Activated CD4-positive, alpha-beta T cell treated with anti-CD3 and anti-CD28 coated beads, Interleukin-2, Interleukin-4, amounts not matched to agents 100 ng/mL and 50 ng/mL, durations not matched to agents 16 hours and 8 hours (primary cell): ENCODE measurements around the gene LRRC26.
"Not testable (repeated sequence)": the region's sequence is repeated elsewhere in the genome, so short reads cannot be mapped to it uniquely, and the experiment has no call there.

Source experiments
- DNase-seq: peaks from one replicate; pipeline ENCODE4 v3.0.0-alpha.2; 2020; ENCODE audit warnings: low spot score

The LRRC26 gene

GRCh38 chr9:137136881-137137607, 32.8 kb downstream of the LRRC26 start:
- no peak for DNase-seq

GRCh38 chr9:137136261-137136880, 33.5 kb downstream of the LRRC26 start:
- no peak for DNase-seq

GRCh38 chr9:137135154-137135553, 34.7 kb downstream of the LRRC26 start:
- not testable (repeated sequence) for DNase-seq

- no peak for DNase-seq
Observed at GRCh38 chr9:137134191-137134590, 35.7 kb downstream of the LRRC26 start.

GRCh38 chr9:137130176-137130755, 39.6 kb downstream of the LRRC26 start:
- no peak for DNase-seq

- DNase-seq: peak; percentile 93
Observed at GRCh38 chr9:137129456-137130175, 40.2 kb downstream of the LRRC26 start.

GRCh38 chr9:137128862-137129455, 40.9 kb downstream of the LRRC26 start:
- DNase-seq: no peak

GRCh38 chr9:137128158-137128861, 41.5 kb downstream of the LRRC26 start:
- DNase-seq: no peak

GRCh38 chr9:137127301-137128157, 42.3 kb downstream of the LRRC26 start:
- DNase-seq: peak; percentile 53

GRCh38 chr9:137126786-137127185, 43.1 kb downstream of the LRRC26 start:
- no peak for DNase-seq

- not testable (repeated sequence) for DNase-seq
Observed at GRCh38 chr9:137123952-137124462, 45.8 kb downstream of the LRRC26 start.

- DNase-seq: no peak
Observed at GRCh38 chr9:137123468-137123837, 46.4 kb downstream of the LRRC26 start.

- not testable (repeated sequence) for DNase-seq
Observed at GRCh38 chr9:137122796-137123467, 46.9 kb downstream of the LRRC26 start.

GRCh38 chr9:137121927-137122795, 47.7 kb downstream of the LRRC26 start:
- not testable (repeated sequence) for DNase-seq
